SU-DHL-6 (cell line): ENCODE measurements around the gene ALPK3.

Experiments
- H2AFZ ChIP-seq: fragments of 200-600 bp; sonication (generic); 2 replicates; pipeline ENCODE4 v1.6.1; 2014; ENCODE audit warnings: low read depth, mild to moderate bottlenecking, moderate library complexity, mixed read lengths, antibody characterized with exemption, low read length; ENCODE audit not compliant: severe bottlenecking
- H3F3A ChIP-seq: fragments of 200-600 bp; shearing (Covaris generic); 2 replicates; pipeline ENCODE4 v1.6.0; 2016; ENCODE audit warnings: antibody characterized with exemption, mild to moderate bottlenecking; ENCODE audit not compliant: insufficient read depth
- H3K27ac ChIP-seq: fragments of 200-600 bp; sonication (generic); 2 replicates; pipeline ENCODE4 v1.5.1; 2016; ENCODE audit warnings: low read depth, mild to moderate bottlenecking, low read length, moderate library complexity, mixed read lengths
- H3K27me3 ChIP-seq: fragments of 200-600 bp; sonication (generic), shearing (Covaris generic); 2 replicates; pipeline ENCODE4 v1.6.0; 2014; ENCODE audit warnings: mild to moderate bottlenecking, low read length
- H3K36me3 ChIP-seq: fragments of 200-600 bp; sonication (generic); 2 replicates; pipeline ENCODE4 v1.6.1; 2014; ENCODE audit warnings: mild to moderate bottlenecking, low read length, mixed read lengths
- H3K4me2 ChIP-seq: fragments of 300-600, 200-600 bp; shearing (Covaris generic), sonication (generic); 2 replicates; pipeline ENCODE4 v1.6.0; 2014; ENCODE audit warnings: low read length, low read depth, mild to moderate bottlenecking; ENCODE audit not compliant: poor library complexity, severe bottlenecking
- H3K4me3 ChIP-seq: fragments of 200-600 bp; sonication (generic); 2 replicates; pipeline ENCODE4 v1.5.1; 2014; ENCODE audit warnings: antibody characterized with exemption, low read length, mild to moderate bottlenecking, mixed read lengths; ENCODE audit not compliant: insufficient read depth, poor library complexity, severe bottlenecking
- H3K79me2 ChIP-seq: fragments of 200-600 bp; sonication (generic); 2 replicates; pipeline ENCODE4 v1.6.1; 2014; ENCODE audit warnings: mild to moderate bottlenecking, low read length, moderate library complexity; ENCODE audit not compliant: insufficient read depth
- H3K9ac ChIP-seq: fragments of 200-600 bp; sonication (generic); 2 replicates; pipeline ENCODE4 v1.7.0; 2014; ENCODE audit warnings: mild to moderate bottlenecking, low read length
- H3K9me2 ChIP-seq: fragments of 200-600 bp; sonication (generic); replicated peaks from 2 replicates; pipeline ENCODE4 v1.6.1; 2014; ENCODE audit warnings: low read length; ENCODE audit not compliant: insufficient read depth
- H3K9me3 ChIP-seq: fragments of 200-600 bp; sonication (generic); 2 replicates; pipeline ENCODE4 v1.6.1; 2014; ENCODE audit warnings: low read length, mixed read lengths; ENCODE audit not compliant: insufficient read depth
- H4K20me1 ChIP-seq: fragments of 200-600 bp; sonication (generic); 2 replicates; pipeline ENCODE4 v1.6.1; 2014; ENCODE audit warnings: low read depth, mild to moderate bottlenecking, antibody characterized with exemption, low read length, moderate library complexity, mixed read lengths
- CTCF ChIP-seq: fragments of 200-600 bp; sonication (generic); IDR thresholded peaks from one replicate; pipeline ENCODE4 v1.5.1; 2017; ENCODE audit warnings: antibody characterized with exemption, mild to moderate bottlenecking, low read length, moderate library complexity; ENCODE audit not compliant: insufficient read depth, poor library complexity, severe bottlenecking
- EZH2phosphoT487 ChIP-seq: fragments of 200-600 bp; sonication (generic), shearing (Covaris generic); conservative IDR thresholded peaks from 2 replicates; pipeline ENCODE4 v1.6.1; 2018; ENCODE audit warnings: mild to moderate bottlenecking, antibody characterized with exemption, low read length, moderate library complexity, mixed read lengths

Gene ALPK3

GRCh38 chr15:84871428-84871985, 54.4 kb downstream of the ALPK3 start:
- Histone ChIP-seq H3K4me2 (no peak overlapping the region), H3K4me3 (no peak overlapping the region), H3F3A (no peaks in the 10 kb centered on the region), H3K27ac (no peak overlapping the region), H3K9ac (no peak overlapping the region), H4K20me1 (no peaks in the 10 kb centered on the region), H3K9me2 (no peaks in the 10 kb centered on the region), H3K27me3 (no peaks in the 10 kb centered on the region), H2AFZ (no peak overlapping the region), H3K36me3 (no peaks in the 10 kb centered on the region), H3K9me3 (no peaks in the 10 kb centered on the region), H3K79me2 (no peaks in the 10 kb centered on the region)
- TF ChIP-seq CTCF (no peak), EZH2phosphoT487 (no peak)

GRCh38 chr15:84872009-84872910, 55.1 kb downstream of the ALPK3 start:
- no peak overlapping the region for H2AFZ ChIP-seq
- H3K27ac ChIP-seq = no peak overlapping the region
- H3K36me3 ChIP-seq = no peaks in the 10 kb centered on the region
- H3K9me2 ChIP-seq = no peaks in the 10 kb centered on the region
- H3K9me3 ChIP-seq = no peaks in the 10 kb centered on the region
- H3K79me2 ChIP-seq = no peaks in the 10 kb centered on the region
- H3K9ac ChIP-seq = no peak overlapping the region
- TF ChIP-seq EZH2phosphoT487 (no peak), CTCF (no peak)
- H3K4me3 ChIP-seq = no peak overlapping the region
- no peaks in the 10 kb centered on the region for H3F3A ChIP-seq
- H4K20me1 ChIP-seq = no peaks in the 10 kb centered on the region
- no peaks in the 10 kb centered on the region for H3K27me3 ChIP-seq
- no peak overlapping the region for H3K4me2 ChIP-seq

- TF ChIP-seq EZH2phosphoT487 (no peak), CTCF (no peak)
- Histone ChIP-seq H3K27me3 (no peaks in the 10 kb centered on the region), H3K27ac (no peak overlapping the region), H3F3A (no peaks in the 10 kb centered on the region), H3K9me2 (no peaks in the 10 kb centered on the region), H3K9ac (no peak overlapping the region), H4K20me1 (no peaks in the 10 kb centered on the region), H3K4me2 (no peak overlapping the region), H3K36me3 (no peaks in the 10 kb centered on the region), H3K79me2 (no peaks in the 10 kb centered on the region), H3K4me3 (no peak overlapping the region), H2AFZ (no peak overlapping the region), H3K9me3 (no peaks in the 10 kb centered on the region)
Measured at GRCh38 chr15:84873997-84874396, 56.8 kb downstream of the ALPK3 start.
